HEK293 (cell line): ENCODE data around the gene HOXB1.

Experiments used
- CTCF ChIA-PET: fragments of 350-600 bp; formaldehyde crosslinking; extraction: SDS; loops from one replicate; lab custom pipeline; 2021; ENCODE audit warnings: antibody characterized with exemption; lab: Yijun Ruan, JAX
- POLR2A ChIA-PET: fragments of 300-600 bp; formaldehyde crosslinking; extraction: SDS; loops from one replicate; lab custom pipeline; 2020; ENCODE audit warnings: antibody characterized with exemption, inconsistent platforms; lab: Yijun Ruan, JAX
- H3K27ac ChIP-seq: fragments of 200-500 bp; sonication (Bioruptor generic); 2 replicates; pipeline ENCODE4 v1.5.1; 2014; ENCODE audit warnings: low read depth, low read length, control low read depth, inconsistent platforms; ENCODE audit errors: extremely low read depth
- H3K36me3 ChIP-seq, 2 experiments: fragments of 200-500 bp in 1 of 2; sonication (Bioruptor generic) in 1 of 2; 1 replicate in 1 of 2; 2 replicates in 1 of 2; pipeline ENCODE4 v1.5.1; 2014 to 2017; ENCODE audit warnings: inconsistent platforms in 2 of 2, low read length in 2 of 2; ENCODE audit not compliant: control insufficient read depth in 2 of 2, insufficient read depth in 1 of 2
- H3K4me1 ChIP-seq: fragments of 200-500 bp; sonication (Bioruptor generic); 2 replicates; pipeline ENCODE4 v1.5.1; 2014; ENCODE audit warnings: mild to moderate bottlenecking, low read length, inconsistent platforms; ENCODE audit not compliant: control insufficient read depth, insufficient read depth
- H3K4me3 ChIP-seq: 2 replicates; pipeline ENCODE4 v1.5.1; 2011; ENCODE audit warnings: low read depth, mild to moderate bottlenecking, control low read depth, low read length, moderate library complexity
- H3K9me3 ChIP-seq: fragments of 200-500 bp; sonication (Bioruptor generic); 2 replicates; pipeline ENCODE4 v1.5.1; 2014; ENCODE audit warnings: low read depth, low read length, inconsistent platforms; ENCODE audit not compliant: control insufficient read depth, insufficient read depth
- BCL6B ChIP-seq: fragments of 450-650 bp; formaldehyde crosslinking; IDR thresholded peaks from 2 replicates; pipeline ENCODE4 v1.5.1; 2017; ENCODE audit warnings: missing biosample characterization, missing genetic modification characterization
- CTCF ChIP-seq: fragments of 450-650 bp; formaldehyde crosslinking; IDR thresholded peaks from 2 replicates; pipeline ENCODE4 v1.5.1; 2016; ENCODE audit warnings: missing biosample characterization, missing genetic modification characterization
- GLIS2 ChIP-seq: fragments of 450-650 bp; formaldehyde crosslinking; IDR thresholded peaks from 2 replicates; pipeline ENCODE4 v1.5.1; 2016; ENCODE audit warnings: missing biosample characterization, missing genetic modification characterization
- MZF1 ChIP-seq: fragments of 450-650 bp; formaldehyde crosslinking; IDR thresholded peaks from 2 replicates; pipeline ENCODE4 v1.5.1; 2017; ENCODE audit warnings: missing biosample characterization, missing genetic modification characterization, borderline replicate concordance
- RBAK ChIP-seq: fragments of 450-650 bp; formaldehyde crosslinking; IDR thresholded peaks from 2 replicates; pipeline ENCODE4 v1.5.1; 2016; ENCODE audit warnings: missing biosample characterization, missing genetic modification characterization
- TRIM28 ChIP-seq: IDR thresholded peaks from 2 replicates; pipeline ENCODE4 v1.6.1; 2011; ENCODE audit warnings: low read length, control low read depth, borderline replicate concordance
- ZNF10 ChIP-seq: fragments of 450-650 bp; formaldehyde crosslinking; IDR thresholded peaks from 2 replicates; pipeline ENCODE4 v1.5.1; 2017; ENCODE audit warnings: missing biosample characterization, missing genetic modification characterization
- ZNF146 ChIP-seq: fragments of 450-650 bp; formaldehyde crosslinking; IDR thresholded peaks from 2 replicates; pipeline ENCODE4 v1.5.1; 2016; ENCODE audit warnings: missing biosample characterization, missing genetic modification characterization
- ZNF221 ChIP-seq: fragments of 450-650 bp; formaldehyde crosslinking; IDR thresholded peaks from 2 replicates; pipeline ENCODE4 v1.5.1; 2017; ENCODE audit warnings: missing biosample characterization, missing genetic modification characterization, borderline replicate concordance
- ZNF223 ChIP-seq: fragments of 450-650 bp; formaldehyde crosslinking; IDR thresholded peaks from 2 replicates; pipeline ENCODE4 v1.5.1; 2016; ENCODE audit warnings: missing biosample characterization, missing genetic modification characterization
- ZNF280D ChIP-seq: fragments of 450-650 bp; formaldehyde crosslinking; IDR thresholded peaks from 2 replicates; pipeline ENCODE4 v1.5.1; 2016; ENCODE audit warnings: missing biosample characterization, missing genetic modification characterization
- ZNF48 ChIP-seq: fragments of 450-650 bp; formaldehyde crosslinking; IDR thresholded peaks from 2 replicates; pipeline ENCODE4 v1.5.1; 2016; ENCODE audit warnings: missing biosample characterization, missing genetic modification characterization
- ZNF510 ChIP-seq: fragments of 450-650 bp; formaldehyde crosslinking; IDR thresholded peaks from 2 replicates; pipeline ENCODE4 v1.5.1; 2018; ENCODE audit warnings: mild to moderate bottlenecking, missing genetic modification characterization, missing biosample characterization; ENCODE audit not compliant: insufficient replicate concordance
- ZNF521 ChIP-seq: fragments of 450-650 bp; formaldehyde crosslinking; IDR thresholded peaks from 2 replicates; pipeline ENCODE4 v1.5.1; 2017; ENCODE audit warnings: missing biosample characterization, mild to moderate bottlenecking, missing genetic modification characterization
- ZNF560 ChIP-seq: fragments of 450-650 bp; formaldehyde crosslinking; IDR thresholded peaks from 2 replicates; pipeline ENCODE4 v1.5.1; 2017; ENCODE audit warnings: missing biosample characterization, missing genetic modification characterization, borderline replicate concordance
- ZNF654 ChIP-seq: fragments of 450-650 bp; formaldehyde crosslinking; IDR thresholded peaks from 2 replicates; pipeline ENCODE4 v1.5.1; 2016; ENCODE audit warnings: low read depth, missing biosample characterization, missing genetic modification characterization
- ZNF670 ChIP-seq: fragments of 450-650 bp; formaldehyde crosslinking; IDR thresholded peaks from 2 replicates; pipeline ENCODE4 v1.5.1; 2016; ENCODE audit warnings: missing biosample characterization, missing genetic modification characterization, low read depth
- ZNF76 ChIP-seq: fragments of 450-650 bp; formaldehyde crosslinking; IDR thresholded peaks from 2 replicates; pipeline ENCODE4; 2016; ENCODE audit warnings: low read depth, missing biosample characterization, missing genetic modification characterization, borderline replicate concordance
- ZNF777 ChIP-seq: fragments of 450-650 bp; formaldehyde crosslinking; IDR thresholded peaks from 2 replicates; pipeline ENCODE4 v1.5.1; 2017; ENCODE audit warnings: missing biosample characterization, missing genetic modification characterization, borderline replicate concordance
- ZNF837 ChIP-seq: fragments of 450-650 bp; formaldehyde crosslinking; IDR thresholded peaks from 2 replicates; pipeline ENCODE4 v1.5.1; 2016; ENCODE audit warnings: missing biosample characterization, missing genetic modification characterization
- ZSCAN23 ChIP-seq: fragments of 450-650 bp; formaldehyde crosslinking; IDR thresholded peaks from 2 replicates; pipeline ENCODE4 v1.5.1; 2016; ENCODE audit warnings: missing biosample characterization, missing genetic modification characterization
- ZSCAN5A ChIP-seq: fragments of 450-650 bp; formaldehyde crosslinking; IDR thresholded peaks from 2 replicates; pipeline ENCODE4 v1.5.1; 2016; ENCODE audit warnings: missing biosample characterization, missing genetic modification characterization
- TF ChIP-seq, protein P1 (sequence below): sonication (generic); formaldehyde crosslinking; IDR thresholded peaks from 2 replicates; pipeline ENCODE4 v1.8.1; 2022; ENCODE audit warnings: mild to moderate bottlenecking, moderate library complexity, missing genetic modification reagents

HOXB1 gene

GRCh38 chr17:48526608-48527546 lies 3.9 kb downstream of the HOXB1 start (continued):
- no peak for TF ChIP-seq CTCF (tag by site-specific recombination)
- no peak for TF ChIP-seq RBAK (tag by site-specific recombination)
- TF ChIP-seq ZNF670, result no peak
- TF ChIP-seq ZSCAN23, result no peak

GRCh38 chr17:48523010-48523409 lies 7.8 kb downstream of the HOXB1 start:
- Histone ChIP-seq H3K36me3 (no peaks in the 10 kb centered on the region), H3K4me1 (peaks cover 14% of the 10 kb centered on the region), H3K4me3 (no peak overlapping the region), H3K27ac (no peak overlapping the region; the same call in 1 of the 2 replicates), H3K9me3 (no peaks in the 10 kb centered on the region)
- ChIA-PET POLR2A (interaction anchor here (0.8 kb wide), 1 partner anchor 18 kb away, joined by 3 read pairs; no protein-coding TSS in a partner anchor), CTCF (interaction anchor here (0.7 to 2.7 kb wide), 11 partner anchors 9 to 35 kb away, joined by 3 to 22 read pairs (median 6); no protein-coding TSS in a partner anchor)
- TF ChIP-seq ZNF146 (tag by site-specific recombination), result no peak
- TF ChIP-seq ZNF560 (tag by site-specific recombination), result no peak
- TF ChIP-seq GLIS2 (tag by site-specific recombination), result no peak
- no peak for TF ChIP-seq ZNF777
- no peak for TF ChIP-seq ZNF837
- TF ChIP-seq ZNF48 (tag by site-specific recombination), result no peak
- TF ChIP-seq, protein P1, sequence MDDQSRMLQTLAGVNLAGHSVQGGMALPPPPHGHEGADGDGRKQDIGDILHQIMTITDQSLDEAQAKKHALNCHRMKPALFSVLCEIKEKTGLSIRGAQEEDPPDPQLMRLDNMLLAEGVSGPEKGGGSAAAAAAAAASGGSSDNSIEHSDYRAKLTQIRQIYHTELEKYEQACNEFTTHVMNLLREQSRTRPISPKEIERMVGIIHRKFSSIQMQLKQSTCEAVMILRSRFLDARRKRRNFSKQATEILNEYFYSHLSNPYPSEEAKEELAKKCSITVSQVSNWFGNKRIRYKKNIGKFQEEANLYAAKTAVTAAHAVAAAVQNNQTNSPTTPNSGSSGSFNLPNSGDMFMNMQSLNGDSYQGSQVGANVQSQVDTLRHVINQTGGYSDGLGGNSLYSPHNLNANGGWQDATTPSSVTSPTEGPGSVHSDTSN (CRISPR knock-in tag), result no peak
- no peak for TF ChIP-seq ZNF510 (tag by site-specific recombination)
- no peak for TF ChIP-seq BCL6B (tag by site-specific recombination)
- TF ChIP-seq ZNF280D (tag by site-specific recombination), result no peak
- no peak for TF ChIP-seq TRIM28
- TF ChIP-seq ZNF10 (tag by site-specific recombination), result no peak
- TF ChIP-seq ZNF221 (tag by site-specific recombination), result no peak
- no peak for TF ChIP-seq ZNF223 (tag by site-specific recombination)
- TF ChIP-seq ZNF521 (tag by site-specific recombination), result no peak
- no peak for TF ChIP-seq ZNF654 (tag by site-specific recombination)
- no peak for TF ChIP-seq MZF1 (tag by site-specific recombination)
- TF ChIP-seq ZSCAN5A (tag by site-specific recombination), result no peak
- TF ChIP-seq ZNF76 (tag by site-specific recombination), result no peak
